Nephron (organoid): ENCODE measurements around the gene TACC2.

Experiments
- H3K27ac Mint-ChIP-seq, 3 experiments: 2 replicates each; pipeline ENCODE4 v1.8.0; 2020; ENCODE audit warnings: mixed read lengths in 3 of 3, mild to moderate bottlenecking in 2 of 3, moderate library complexity in 1 of 3
- H3K27me3 Mint-ChIP-seq: 2 replicates; pipeline ENCODE4 v1.8.0; 2021; ENCODE audit warnings: low read depth, mild to moderate bottlenecking, moderate library complexity, mixed read lengths
- H3K36me3 Mint-ChIP-seq: 2 replicates; pipeline ENCODE4 v1.8.0; 2020; ENCODE audit warnings: low read depth, mixed read lengths
- H3K4me1 Mint-ChIP-seq: 2 replicates; pipeline ENCODE4 v1.8.0; 2020; ENCODE audit warnings: mixed read lengths
- H3K4me3 Mint-ChIP-seq, 3 experiments: 2 replicates each; pipeline ENCODE4 v1.8.0; 2020; ENCODE audit warnings: mild to moderate bottlenecking in 3 of 3, mixed read lengths in 3 of 3, moderate library complexity in 2 of 3
- H3K9me3 Mint-ChIP-seq: 2 replicates; pipeline ENCODE4 v1.8.0; 2020; ENCODE audit warnings: mixed read lengths
- TF ChIP-seq, protein P1 (sequence below), 3 experiments: fragments of 200-600 bp; sonication (generic); IDR thresholded peaks; one replicate each; pipeline ENCODE4 v1.5.0; 2021; ENCODE audit warnings: antibody characterized with exemption in 3 of 3; ENCODE audit not compliant: unreplicated experiment in 3 of 3

The TACC2 gene

DNA sequence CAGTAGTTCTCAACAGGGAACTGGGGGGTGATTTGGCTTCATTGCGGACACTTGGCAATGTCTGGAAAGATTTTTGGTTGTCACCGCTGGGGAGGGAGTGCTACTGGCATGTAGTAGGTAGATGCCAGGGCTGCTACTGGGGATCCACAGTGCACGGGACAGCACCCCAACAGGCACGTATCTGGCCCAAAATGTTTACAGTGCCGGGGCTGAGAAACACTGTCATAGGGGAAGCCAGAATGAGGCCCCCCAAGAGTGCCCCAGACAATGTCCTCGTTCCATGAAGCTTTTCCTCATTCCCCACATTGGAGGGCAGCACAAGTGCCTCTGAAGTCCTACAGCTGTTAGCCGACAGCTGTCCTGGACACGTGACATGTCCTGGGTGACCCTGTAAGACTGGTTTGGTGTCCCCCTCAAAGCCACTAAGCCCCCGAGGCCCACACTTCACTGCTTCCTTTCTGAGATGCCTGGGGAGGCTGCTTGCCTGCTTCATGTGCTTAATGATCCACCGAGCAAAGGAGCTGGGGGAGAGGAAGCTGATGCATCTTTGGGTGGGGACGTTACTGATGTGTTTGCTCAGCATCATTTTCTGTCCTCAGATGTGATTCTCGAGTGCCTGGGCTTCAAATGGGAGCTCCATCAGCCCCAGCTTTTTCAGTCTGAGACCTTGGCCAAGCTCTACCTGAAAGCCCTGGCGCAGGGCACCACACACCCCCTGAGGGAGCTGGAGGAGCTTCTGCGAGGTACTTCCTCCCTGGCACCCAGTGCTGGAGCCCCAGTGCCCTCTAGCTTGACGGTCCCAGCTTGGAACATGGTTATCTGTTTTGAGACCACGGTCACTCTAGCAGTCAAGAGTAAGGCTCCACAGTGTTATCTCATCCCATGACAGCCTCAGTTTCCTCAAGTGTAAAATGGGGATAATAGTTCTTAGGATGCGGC, 296.8 kb downstream of the TACC2 start:
- Mint-ChIP-seq H3K27ac (no peak overlapping the region), H3K27me3 (peaks cover 5% of the 10 kb centered on the region), H3K9me3 (no peaks in the 10 kb centered on the region), H3K4me3 (no peak overlapping the region), H3K36me3 (no peaks in the 10 kb centered on the region), H3K4me1 (peaks cover 68% of the 10 kb centered on the region)
- TF ChIP-seq, protein P1, sequence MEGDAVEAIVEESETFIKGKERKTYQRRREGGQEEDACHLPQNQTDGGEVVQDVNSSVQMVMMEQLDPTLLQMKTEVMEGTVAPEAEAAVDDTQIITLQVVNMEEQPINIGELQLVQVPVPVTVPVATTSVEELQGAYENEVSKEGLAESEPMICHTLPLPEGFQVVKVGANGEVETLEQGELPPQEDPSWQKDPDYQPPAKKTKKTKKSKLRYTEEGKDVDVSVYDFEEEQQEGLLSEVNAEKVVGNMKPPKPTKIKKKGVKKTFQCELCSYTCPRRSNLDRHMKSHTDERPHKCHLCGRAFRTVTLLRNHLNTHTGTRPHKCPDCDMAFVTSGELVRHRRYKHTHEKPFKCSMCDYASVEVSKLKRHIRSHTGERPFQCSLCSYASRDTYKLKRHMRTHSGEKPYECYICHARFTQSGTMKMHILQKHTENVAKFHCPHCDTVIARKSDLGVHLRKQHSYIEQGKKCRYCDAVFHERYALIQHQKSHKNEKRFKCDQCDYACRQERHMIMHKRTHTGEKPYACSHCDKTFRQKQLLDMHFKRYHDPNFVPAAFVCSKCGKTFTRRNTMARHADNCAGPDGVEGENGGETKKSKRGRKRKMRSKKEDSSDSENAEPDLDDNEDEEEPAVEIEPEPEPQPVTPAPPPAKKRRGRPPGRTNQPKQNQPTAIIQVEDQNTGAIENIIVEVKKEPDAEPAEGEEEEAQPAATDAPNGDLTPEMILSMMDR (IDR thresholded peaks at IDR 0.05; ENCODE audit: unreplicated experiment in 3 of 3) = no peak

DNA sequence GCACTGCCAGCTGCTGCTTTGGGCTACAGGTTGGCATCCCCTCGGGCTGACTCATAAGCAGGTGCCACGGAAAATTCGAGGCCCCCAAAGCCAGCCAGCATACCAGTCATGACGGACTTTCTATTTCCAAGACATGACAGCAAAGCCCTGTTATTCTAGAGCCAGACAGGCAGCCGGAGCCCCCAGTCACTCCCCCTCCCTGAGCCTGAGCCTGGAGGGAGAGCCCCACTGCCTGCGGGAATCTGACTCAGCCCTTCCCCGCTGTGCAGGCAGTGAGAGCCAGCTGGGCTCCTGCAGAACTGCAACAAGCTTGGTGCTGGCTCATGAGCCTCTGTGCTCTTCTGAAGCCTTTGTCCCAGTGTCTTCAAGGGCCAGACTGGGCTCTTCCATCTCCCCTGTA, 297.9 kb downstream of the TACC2 start:
- TF ChIP-seq, protein P1 (IDR thresholded peaks at IDR 0.05; ENCODE audit: unreplicated experiment in 3 of 3) = no peak
- Mint-ChIP-seq H3K4me3 (peak overlapping the region in 2 of 3 experiments; percentile 7 to 49), H3K9me3 (no peaks in the 10 kb centered on the region), H3K27me3 (peaks cover 5% of the 10 kb centered on the region), H3K27ac (peak overlapping the region; percentile 31 to 90 (median 71)), H3K4me1 (peaks cover 63% of the 10 kb centered on the region), H3K36me3 (no peaks in the 10 kb centered on the region)

DNA sequence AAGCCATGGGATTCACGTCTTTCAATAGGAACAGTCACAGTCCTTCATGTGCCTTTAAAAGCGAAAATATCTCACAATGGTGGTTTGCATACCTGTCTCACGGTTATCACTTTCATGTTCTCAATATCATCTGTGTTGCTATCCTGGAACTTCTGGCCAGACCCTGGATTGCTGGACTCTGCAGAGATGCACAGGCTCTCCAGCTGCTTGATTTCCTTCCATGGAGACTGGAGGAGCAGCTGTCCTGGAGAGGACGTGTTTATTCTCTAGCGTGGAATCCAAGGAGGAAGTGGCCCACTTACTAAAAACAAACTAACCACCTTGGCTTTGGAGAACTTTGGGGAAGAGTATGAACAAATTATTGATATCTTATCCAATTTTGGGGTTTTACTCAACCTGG, 298.6 kb downstream of the TACC2 start:
- no peaks in the 10 kb centered on the region for H3K36me3 Mint-ChIP-seq
- TF ChIP-seq, protein P1 (IDR thresholded peaks at IDR 0.05; ENCODE audit: unreplicated experiment in 3 of 3) = no peak
- peaks cover 57% of the 10 kb centered on the region for H3K4me1 Mint-ChIP-seq

DNA sequence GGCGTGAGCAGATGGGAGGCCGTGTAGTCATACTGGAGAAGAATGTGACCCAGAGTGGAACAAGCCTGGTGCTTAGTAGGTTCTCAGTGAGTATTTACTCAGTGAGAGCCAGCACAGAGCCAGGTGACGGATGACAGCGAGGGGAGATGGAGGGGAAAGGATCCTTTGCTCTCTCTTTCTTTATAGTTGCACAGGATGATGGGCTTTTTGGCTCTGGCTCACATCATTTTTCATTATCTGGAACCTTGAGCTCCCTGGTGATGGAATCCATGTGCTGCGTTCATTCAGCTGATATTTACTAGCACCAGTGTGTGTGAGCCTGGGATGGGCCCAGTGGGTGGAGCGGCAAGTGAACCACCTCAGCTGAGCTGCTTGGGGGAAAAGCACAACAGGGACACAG, 299.3 kb downstream of the TACC2 start:
- H3K36me3 Mint-ChIP-seq = no peaks in the 10 kb centered on the region
- no peaks in the 10 kb centered on the region for H3K9me3 Mint-ChIP-seq
- H3K27me3 Mint-ChIP-seq = peaks cover 5% of the 10 kb centered on the region
- TF ChIP-seq, protein P1 (IDR thresholded peaks at IDR 0.05; ENCODE audit: unreplicated experiment in 3 of 3) = no peak
- H3K4me3 Mint-ChIP-seq = peak overlapping the region in 1 of 3 experiments; percentile 21
- peak overlapping the region in 2 of 3 experiments; percentile 43 to 71 for H3K27ac Mint-ChIP-seq
- H3K4me1 Mint-ChIP-seq = peaks cover 54% of the 10 kb centered on the region

More for the DNA sequence above, 298.6 kb downstream of the TACC2 start:
- Mint-ChIP-seq H3K9me3 (no peaks in the 10 kb centered on the region), H3K4me3 (peak overlapping the region in 1 of 3 experiments; percentile 27), H3K27ac (peak overlapping the region in 2 of 3 experiments; percentile 69 to 71), H3K27me3 (peaks cover 5% of the 10 kb centered on the region)

DNA sequence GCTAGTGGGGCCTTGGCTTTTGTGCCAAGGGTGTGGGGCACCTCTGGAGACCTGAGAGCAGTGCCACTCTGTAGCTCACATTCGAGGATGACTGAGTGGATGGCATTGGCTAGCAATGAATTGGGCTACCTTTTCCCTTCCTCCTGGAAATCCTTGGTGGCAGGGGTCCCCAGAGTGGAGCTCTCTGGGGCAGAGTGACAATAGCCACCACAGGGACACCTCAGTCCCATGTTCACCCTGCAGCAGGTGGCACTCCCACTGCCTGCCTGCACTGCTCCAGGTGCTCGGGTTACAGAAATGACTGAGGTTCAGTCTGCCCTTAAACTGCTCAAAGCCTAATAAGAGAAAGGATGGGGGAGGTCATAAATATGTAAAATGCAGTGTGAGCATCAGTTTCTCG, 300.0 kb downstream of the TACC2 start:
- H3K9me3 Mint-ChIP-seq = no peaks in the 10 kb centered on the region
- H3K4me1 Mint-ChIP-seq = peaks cover 58% of the 10 kb centered on the region
- H3K4me3 Mint-ChIP-seq = no peak overlapping the region
- no peaks in the 10 kb centered on the region for H3K36me3 Mint-ChIP-seq
- H3K27ac Mint-ChIP-seq = no peak overlapping the region
- H3K27me3 Mint-ChIP-seq = peaks cover 5% of the 10 kb centered on the region
- TF ChIP-seq, protein P1 (IDR thresholded peaks at IDR 0.05; ENCODE audit: unreplicated experiment in 3 of 3) = no peak
